NCI-H2196 (cell line): Measurements from ENCODE around the gene GAA.
A peak's percentile ranks its signal among the peaks of the same experiment; 100 is the strongest.

Experiments used
- DNase-seq: peaks from one replicate; lab custom pipeline; 2025; ENCODE audit not compliant: unreplicated experiment; lab: John Stamatoyannopoulos, UW

The GAA gene

DNA sequence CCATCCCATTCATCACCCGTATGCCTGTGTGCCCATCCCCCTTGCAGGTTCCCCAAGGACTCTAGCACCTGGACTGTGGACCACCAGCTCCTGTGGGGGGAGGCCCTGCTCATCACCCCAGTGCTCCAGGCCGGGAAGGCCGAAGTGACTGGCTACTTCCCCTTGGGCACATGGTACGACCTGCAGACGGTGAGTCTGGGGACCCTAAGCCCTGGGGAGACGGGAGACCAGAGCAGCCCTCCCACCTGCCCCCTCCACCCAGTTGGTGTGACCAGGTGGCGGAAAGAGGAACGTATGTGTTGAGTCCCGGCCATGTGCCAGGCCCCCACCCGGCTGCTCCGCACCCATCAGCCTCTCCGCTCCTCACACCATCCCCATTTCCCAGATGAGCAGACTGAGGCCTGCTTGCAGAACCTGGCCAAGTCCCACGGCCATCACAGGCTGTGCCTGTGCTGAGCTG, 15.6 kb downstream of the GAA start:
- DNase-seq = no peak

GRCh38 chr17:80117491-80118401, 16.4 kb downstream of the GAA start:
- no peak for DNase-seq

GRCh38 chr17:80118601-80119270, 17.4 kb downstream of the GAA start:
- no peak for DNase-seq

- DNase-seq = no peak
These were observed 17.9 kb downstream of the GAA start for GRCh38 chr17:80119271-80119791.

- no peak for DNase-seq
These were observed 18.5 kb downstream of the GAA start for GRCh38 chr17:80119839-80120238.

DNA sequence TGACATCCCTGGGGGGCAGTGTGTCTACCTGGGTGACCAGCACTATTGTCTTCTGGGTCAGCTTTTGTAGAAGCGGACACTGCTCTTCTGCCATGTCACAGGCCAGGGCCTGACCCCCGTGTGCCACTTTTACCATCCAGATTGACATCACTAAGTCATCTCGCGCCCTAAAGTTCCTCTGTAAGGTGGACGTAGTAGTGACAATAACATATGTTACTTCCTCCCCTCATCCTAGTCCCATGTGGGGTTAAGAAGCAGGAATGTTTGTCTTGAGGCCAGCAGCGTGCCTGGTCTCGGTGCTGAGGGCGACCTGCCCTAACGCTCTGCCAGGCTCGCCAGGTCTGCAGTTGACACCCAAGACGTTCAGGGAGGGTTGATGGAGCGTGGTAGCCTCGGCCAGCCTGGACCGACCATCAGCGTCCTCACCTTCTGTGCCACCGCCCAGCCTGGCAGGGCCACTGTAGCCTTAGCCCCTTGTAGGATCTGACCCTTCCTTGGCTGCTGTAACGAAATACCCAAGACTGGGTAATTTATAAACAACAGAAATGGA, 20.7 kb downstream of the GAA start:
- DNase-seq = no peak

GRCh38 chr17:80122926-80123505, 21.6 kb downstream of the GAA start:
- no peak for DNase-seq

GRCh38 chr17:80123791-80124190, 22.4 kb downstream of the GAA start:
- DNase-seq = no peak

- peak; percentile 21 for DNase-seq
These were observed 23.1 kb downstream of the GAA start for GRCh38 chr17:80124351-80124981.

GRCh38 chr17:80125656-80126448, 24.5 kb downstream of the GAA start:
- no peak for DNase-seq

DNA sequence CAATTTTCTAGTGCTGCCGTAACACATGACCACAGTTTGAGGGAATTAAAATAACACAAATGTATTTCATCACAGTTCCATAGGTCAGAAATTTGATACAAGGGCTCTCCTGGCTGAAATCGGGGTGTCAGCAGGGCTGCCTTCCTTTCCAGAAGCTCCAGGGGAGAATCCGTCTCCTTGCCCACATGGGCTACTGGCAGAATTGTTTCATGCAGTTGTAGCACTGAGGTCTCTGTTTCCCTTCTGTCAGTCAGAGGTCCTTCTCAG, 25.0 kb downstream of the GAA start:
- DNase-seq = no peak

- no peak for DNase-seq
These were observed 27.7 kb downstream of the GAA start for GRCh38 chr17:80129006-80129565.

GRCh38 chr17:80130992-80131391, 29.6 kb downstream of the GAA start:
- no peak for DNase-seq

DNA sequence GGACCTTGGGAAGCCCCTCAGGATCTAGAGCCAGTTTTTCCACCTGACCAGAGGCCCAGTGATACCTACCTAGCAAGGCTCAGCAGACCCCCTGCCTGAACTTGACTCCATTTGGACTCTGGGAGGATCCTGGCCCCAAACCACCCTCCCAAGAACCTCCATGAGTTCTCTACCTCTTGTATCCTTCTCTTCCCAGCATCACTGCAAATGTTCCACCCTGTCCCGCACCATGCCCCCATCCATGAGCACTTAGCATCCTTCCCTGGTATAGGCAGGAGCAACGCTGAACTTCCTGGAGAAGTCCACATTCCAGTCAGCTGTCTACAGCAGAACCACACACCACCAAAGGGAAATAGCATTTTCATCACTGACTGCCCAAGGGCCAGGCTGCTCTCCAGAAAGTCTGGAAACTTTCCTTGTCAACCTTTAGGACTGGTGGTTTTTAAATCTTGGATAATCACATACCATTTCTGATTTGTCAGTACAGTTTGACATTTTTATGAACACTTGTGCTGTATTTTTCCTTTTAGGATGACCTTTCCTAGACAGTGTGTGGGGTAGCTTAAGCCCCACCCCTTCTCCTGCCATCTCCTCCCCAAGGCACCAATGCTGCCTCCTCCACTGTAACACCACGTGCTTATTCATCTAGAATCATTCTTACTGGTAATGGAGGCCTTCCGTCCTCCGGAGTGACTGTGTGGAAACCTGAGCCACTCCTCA, 31.7 kb downstream of the GAA start:
- peak; percentile 44 for DNase-seq

DNA sequence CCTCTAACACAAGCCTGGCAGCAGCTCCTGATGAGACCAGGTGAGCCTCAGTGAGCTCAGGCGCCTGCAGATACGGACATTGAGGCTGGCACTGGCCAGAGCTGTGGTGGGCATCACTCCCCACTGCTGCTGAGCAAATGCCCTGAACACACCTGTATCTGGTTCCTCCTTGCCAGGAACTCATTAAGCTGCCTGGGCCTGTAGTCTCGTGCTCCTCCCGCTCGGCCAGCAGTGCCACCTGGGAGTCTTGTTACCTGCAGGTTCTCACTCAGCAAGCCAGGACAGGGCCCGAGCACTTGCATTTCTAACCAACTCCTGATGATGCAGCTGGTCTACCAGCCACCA, 32.2 kb downstream of the GAA start:
- DNase-seq = peak; percentile 42

DNA sequence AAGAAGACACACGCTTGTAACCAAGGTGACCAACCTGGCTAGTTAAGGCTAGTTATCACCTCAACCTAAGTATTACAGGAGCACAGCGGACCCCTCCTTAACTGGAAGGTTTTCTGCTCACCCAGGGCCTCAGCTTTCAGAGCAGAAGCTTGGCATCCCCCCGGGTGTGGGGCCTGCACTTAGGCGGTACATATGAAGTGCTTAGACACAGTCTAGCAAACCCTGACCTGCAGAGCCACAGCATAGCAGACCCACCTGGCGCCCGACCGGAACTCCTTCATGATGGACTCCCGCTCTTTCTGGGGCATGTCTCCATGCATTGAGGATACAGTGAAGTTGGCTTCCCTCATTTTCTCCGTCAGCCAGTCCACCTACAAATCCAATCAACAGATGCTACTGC, 35.8 kb downstream of the GAA start:
- no peak for DNase-seq

- DNase-seq = no peak
These were observed 37.6 kb downstream of the GAA start for GRCh38 chr17:80138856-80139426.

DNA sequence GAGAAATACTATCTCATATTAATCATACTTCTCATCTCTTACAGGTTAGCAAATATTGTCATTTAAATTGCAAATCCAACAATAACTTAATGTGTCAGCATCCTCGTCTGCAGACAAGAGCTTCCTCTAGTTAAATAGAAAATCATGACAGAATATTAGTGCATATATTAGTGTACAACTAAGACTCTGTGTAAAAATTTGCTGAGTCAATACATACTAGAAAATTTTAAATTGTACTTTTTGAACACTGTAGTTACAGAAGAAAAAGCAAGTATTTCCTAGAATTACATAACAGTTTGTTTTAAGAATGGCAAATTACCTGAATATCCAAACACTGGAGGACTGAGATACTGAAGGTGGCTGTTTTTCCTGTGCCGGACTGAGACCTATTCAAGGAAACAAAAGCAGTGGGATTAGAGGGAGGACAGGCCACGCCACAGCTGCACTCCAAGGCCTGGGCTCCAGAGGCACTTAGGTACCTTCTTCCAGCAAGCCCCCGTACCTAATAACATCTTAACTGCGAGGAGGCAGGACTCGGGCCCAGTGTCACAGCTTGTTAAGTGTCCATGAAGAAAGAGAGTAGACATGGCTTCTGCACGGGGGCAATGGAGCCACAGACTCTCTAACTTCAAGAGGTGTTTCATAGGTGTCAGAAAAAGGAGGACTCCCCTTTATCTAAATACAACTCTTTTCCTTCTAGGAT, 40.2 kb downstream of the GAA start:
- no peak for DNase-seq

DNA sequence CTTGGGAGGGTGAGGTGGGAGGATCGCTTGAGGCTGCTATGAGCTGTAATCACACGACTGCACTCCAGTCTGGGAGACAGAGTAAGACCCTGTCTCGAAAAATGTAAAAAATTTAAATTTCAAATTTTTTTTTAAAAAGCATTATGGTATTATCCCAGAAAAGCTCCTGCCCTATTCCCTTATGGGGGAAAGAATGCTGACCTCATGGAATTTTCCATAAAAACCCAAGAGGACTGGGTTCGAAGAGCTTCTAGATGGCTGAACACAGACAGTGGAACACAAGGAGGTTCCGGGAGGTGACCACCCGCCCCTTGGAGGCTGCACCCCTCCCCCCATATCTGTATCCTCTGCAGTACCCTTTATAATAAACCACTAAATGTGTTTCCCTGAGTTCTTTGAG, 41.5 kb downstream of the GAA start:
- no peak for DNase-seq
